Measurements from ENCODE around the gene SHISA9.

Gene SHISA9

DNA sequence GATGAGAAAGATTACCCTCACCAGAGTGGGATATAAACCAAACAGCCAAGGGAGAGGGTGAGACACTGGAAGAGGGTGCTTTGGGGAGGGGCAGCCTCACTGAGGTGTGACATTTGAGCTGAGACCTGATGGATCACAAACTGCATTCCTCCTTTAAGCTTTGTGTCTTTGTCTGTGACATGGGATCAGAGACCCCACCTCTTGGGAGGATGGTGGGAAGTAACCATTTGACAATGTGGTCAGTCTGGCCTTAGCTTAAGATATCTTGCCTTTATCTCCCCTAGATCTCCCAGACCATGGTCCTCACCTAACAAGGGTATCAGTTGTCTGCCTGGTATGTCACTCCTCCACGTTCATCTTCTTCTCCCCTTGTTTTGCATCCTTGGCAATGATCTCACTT, 163.4 kb downstream of the SHISA9 start:
- no peak for DNase-seq (ENCODE audit: low read depth in 2 of 2, low spot score in 1 of 2)

DNA sequence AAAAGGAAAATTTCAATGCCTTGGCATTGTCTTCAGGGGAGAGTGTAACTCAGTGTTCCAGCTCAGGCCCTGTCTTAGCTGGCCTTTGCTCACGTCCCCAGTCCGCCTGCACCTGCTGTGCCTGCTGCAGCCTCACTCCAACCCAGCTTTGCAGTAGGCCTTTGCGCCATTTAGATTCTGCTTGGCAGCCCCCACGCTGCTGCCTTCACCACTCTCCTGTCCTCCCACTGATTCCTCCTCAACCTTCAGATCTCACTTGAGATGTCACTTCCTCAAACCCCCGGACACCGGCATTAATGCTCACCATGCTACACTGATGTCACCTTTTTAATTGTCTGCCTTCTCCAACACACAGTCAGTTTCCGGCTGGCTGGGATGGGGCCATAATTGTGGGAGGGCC, 166.2 kb downstream of the SHISA9 start:
- DNase-seq (ENCODE audit: low read depth in 2 of 2, low spot score in 1 of 2), result no peak

DNA sequence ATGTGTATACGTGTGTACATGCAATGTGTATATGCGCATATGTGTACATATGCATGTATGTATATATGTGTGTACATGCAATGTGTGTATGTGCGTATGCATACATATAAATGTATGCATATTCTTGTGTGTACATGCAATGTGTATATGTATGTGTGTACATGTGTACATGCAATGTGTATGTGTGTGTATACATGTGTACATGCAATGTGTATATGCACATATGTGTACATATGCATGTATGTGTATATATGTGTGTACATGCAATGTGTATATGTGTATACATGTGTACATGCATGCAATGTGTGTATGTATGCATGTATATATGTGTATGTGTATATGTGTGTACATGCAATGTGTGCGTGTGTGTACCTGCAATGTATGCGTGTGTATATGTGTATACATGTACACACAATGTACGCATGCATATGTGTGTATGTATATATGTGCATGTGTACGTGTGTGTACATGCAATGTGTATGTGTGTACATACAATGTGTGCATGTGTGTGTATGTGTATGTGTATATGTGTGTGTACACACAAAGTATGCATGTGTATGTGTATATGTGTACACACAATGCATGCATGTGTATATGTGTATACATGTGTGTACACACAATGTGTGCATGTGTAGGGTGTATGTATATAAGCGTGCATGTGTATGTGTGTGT, 167.7 kb downstream of the SHISA9 start:
- DNase-seq (ENCODE audit: low read depth in 2 of 2, low spot score in 1 of 2), result no peak

DNA sequence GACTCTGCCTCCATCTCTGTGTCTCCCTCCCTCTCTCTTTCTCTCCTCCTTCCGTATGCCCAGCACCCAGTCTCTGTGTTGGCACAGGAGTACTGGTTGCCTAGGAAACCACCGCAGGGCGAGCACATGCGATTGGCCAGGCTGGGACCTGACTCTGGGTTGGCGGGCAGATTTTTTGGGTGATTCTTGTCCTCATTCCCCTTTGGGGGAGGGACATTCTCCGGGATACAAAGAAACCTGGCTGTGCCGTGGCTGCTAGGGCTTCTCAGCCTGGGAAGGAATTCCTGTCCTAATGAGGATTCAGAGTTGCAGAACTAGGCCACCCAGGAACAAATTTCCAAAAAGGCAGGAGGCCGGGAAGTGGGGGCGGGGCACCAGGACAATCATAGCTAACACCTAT, 168.9 kb downstream of the SHISA9 start:
- no peak for DNase-seq (ENCODE audit: low read depth in 2 of 2, low spot score in 1 of 2)

DNA sequence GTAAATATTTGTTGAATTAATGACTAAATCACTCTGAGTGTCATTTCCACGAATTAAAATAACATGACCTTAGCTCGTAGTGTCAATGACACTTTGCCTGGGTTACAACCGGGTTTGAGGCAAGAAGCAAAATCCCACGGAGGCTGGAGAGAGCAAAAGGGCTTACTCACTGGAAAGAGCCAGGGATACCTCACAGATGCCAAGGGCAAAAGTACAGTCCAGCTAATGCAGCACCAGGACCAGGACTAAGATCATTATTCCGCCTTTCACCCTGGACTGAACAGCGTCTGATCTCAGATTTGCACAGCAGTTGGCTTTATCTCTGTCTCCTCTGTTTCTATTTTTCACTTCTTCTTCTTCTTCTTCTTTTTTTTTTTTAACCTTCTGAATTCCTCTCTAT, 175.5 kb downstream of the SHISA9 start:
- DNase-seq (ENCODE audit: low read depth in 2 of 2, low spot score in 1 of 2), result no peak

DNA sequence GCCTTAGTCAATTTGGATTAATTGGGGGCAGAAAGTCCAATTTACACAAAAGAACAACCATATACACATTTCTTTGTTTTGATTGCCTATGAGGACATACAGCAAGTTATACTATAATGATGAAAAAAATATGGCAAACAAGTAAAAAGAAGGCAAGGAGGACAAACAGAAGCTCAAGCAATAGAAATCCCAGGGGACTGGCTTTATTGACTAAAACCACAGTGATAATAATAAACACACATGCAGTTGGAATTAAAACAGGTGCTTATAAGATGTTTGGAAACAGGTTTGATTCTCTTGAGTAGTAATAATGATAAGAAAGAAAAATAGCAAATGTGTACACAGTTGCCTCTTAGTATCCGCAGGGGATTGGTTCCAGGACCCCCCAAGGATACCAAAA, 176.4 kb downstream of the SHISA9 start:
- no peak for DNase-seq (ENCODE audit: low read depth in 2 of 2, low spot score in 1 of 2)

DNA sequence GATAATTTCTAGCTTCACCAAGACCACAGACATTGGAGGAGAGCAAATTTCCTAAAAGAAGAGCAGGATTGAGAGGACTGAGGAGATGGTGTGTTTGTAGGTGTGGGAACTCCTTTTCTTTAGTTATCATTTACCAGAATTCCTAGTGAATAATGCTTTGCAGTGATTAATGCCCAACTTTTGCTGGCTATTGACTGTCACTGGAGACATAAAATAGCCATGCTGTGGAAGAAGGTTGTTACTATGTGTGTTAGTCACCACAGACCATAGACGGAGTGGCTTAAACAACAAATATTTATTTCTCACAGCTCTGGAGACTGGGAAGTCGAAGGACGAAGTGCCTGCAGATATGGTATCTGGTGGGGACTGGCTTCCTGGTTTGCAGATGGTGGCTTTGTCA, 179.1 kb downstream of the SHISA9 start:
- DNase-seq (ENCODE audit: low read depth in 2 of 2, low spot score in 1 of 2), result no peak

DNA sequence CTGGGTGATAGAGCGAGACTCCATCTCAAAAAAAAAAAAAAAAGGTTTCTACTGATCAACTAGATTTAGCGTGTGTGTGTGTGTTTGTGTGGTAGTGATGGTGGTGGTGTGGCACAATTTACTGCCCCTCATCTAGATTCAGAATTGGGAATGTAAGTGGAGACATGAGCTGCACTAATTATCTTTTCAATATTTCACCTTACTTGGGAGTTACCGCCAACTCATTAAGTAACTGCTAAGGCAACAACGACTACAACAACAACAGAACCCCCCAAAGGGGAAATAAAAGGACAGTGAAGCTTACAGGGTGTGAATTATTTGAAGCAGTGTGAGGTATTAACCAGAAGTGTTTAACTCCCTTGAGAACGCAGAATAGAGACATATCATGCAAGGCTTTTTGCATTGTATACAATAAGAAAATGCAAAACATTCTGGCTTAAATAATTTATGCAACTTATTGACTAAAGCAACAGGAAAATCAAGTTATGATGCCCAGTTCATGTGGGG, 180.5 kb downstream of the SHISA9 start:
- DNase-seq (ENCODE audit: low read depth in 2 of 2, low spot score in 1 of 2), result no peak

DNA sequence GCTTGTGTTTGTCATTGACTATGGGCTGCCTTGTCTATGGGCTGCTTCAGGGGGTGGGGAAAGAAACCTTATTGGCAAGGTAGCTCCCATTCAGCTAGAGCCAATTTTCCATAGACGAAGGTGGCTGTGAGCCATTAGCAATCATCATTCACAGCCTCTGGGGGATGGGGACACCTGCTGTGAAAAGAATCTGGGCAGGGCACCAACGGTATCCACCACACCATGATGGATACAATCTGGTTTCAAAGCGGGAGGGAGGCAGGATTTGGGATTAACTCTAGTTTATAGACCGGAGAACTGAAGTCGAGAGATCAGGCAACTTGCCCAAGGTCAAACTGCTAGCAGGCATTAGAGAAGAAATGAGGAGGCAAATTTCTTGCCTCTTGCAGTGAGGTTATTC, 182.3 kb downstream of the SHISA9 start:
- no peak for DNase-seq (ENCODE audit: low read depth in 2 of 2, low spot score in 1 of 2)

DNA sequence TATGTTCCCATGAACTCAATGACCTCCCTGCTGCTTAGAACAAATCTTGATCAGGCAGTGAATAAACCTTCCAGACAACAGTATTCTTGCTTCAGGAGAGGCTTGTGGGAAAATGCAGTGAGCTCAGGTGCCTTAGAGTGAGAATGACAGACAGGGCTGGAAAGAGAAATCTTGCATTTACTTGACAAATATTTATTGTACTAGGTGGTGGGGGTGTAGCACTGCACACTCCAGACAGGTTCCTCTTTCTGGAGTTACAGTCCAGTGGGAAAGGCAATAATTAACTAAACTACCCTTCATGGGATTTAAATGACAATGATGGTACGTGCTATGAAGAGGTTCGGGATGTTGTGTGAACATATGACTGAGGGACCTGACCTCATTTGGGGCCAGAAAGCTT, 182.9 kb downstream of the SHISA9 start:
- no peak for DNase-seq (ENCODE audit: low read depth in 2 of 2, low spot score in 1 of 2)

DNA sequence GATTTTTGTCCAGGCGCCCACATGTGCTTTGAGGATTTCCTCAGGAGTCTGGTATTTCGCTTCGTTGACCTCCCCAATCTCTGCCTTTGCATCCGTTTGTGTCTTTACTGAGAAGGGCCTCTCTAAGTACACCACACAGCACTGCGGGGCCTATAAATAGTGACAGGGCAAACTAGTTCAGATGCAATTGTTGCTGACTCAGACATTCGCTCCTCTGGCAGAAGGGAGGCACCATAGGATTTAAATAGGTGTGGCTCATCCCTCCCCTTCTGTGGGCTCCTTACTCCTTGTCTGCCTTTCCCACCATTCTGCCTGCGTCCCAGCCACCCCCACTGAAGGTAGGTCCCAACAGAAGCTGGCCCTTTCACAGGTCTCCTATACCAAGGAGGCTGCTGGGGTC, 192.3 kb downstream of the SHISA9 start:
- DNase-seq (ENCODE audit: low read depth in 2 of 2, low spot score in 1 of 2), result no peak

DNA sequence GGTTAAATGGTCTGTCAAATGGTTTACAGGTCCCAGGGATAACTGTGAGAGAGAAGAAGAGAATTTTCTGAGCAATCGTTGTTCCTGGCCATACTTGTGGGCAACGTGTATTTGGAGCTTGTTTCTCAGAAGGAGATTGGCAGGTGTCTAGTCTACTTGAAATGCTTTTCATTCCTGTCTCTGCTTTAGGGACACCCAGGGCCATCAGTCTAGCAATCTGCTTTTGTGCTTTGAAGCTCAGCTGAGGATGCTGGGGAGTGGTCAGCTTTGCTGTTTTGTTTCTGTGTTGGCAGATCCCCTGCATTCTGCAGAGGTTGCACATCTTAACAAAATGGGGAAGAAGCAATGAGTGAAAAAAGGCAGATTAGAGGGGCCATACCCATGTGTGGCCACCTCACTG, 193.7 kb downstream of the SHISA9 start:
- no peak for DNase-seq (ENCODE audit: low read depth in 2 of 2, low spot score in 1 of 2)

DNA sequence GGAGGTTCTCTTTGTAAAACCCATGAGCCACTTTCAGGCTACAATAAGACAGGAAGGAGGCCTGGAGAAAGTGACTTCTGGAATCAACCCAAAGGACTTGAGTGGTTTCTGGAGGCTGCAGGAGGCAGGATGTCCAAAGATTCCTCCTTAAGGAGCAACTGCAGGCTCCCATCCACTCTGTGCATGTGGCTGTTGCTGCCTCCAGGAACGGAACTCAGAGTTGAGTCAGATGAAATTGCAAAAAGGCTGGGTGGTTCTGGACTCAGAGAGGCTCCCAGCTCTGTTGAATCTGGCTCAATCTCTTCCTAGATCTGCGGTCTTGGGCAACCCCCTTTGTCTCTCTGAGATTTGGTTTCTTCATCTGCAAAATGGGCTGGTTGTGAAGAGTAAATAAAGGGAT, 197.1 kb downstream of the SHISA9 start:
- DNase-seq (ENCODE audit: low read depth in 2 of 2, low spot score in 1 of 2), result no peak

DNA sequence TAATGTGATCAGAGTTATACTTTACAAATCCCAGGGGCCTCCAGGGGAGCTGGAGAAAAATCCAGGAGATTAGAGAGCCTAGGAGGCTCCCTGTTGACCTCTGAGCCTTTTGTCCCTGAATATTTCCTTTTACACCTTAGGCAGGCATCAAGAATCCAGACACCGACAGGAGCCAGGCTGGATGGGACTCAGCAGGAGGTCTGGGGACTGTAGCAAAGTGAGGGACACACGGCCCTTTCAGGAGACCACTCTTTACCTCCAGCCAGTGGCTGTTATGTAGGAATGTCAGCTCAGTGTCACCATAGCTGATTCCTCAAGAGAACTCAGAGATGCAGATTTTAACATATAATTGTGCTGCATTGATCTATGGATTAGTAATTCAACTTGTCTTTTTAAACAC, 198.4 kb downstream of the SHISA9 start:
- DNase-seq (ENCODE audit: low read depth in 2 of 2, low spot score in 1 of 2), result no peak

DNA sequence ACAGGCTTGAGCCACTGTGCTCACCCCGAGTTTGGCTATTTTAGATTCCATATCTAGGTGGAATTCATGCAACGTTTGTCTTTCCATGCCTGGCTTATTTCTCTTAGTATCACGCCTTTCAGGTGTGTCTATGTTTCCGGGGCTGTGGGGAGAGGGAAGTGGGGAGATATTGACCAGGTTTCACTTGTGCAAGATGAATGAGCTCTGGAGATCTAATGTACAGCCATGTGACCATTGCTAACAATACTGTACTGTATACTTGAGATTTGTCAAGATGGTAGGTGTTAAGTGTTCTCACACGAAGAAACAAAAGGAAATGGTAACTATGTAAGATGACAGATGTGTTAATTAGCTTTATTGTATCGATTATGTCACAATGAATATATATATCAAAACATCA, 199.6 kb downstream of the SHISA9 start:
- no peak for DNase-seq (ENCODE audit: low read depth in 2 of 2, low spot score in 1 of 2)

DNA sequence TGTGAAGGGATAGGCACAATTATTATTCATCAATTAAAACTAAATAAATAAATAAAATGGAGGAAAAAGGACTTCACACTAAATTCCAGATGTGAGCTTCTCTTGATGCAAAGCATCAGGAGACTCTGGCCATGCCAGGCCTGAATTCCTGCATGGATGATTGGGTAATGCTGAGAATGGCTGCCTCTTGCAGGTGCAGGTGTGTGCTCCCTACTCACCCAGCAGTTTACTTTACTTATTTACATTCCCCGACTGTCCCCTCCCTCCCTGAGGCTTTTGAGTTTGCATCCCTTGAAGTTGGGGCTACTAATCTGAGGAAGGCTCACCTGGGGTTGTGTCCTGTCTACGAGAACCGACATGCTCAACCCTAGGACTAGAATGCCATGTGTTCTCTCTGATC, 200.4 kb downstream of the SHISA9 start:
- no peak for DNase-seq (ENCODE audit: low read depth in 2 of 2, low spot score in 1 of 2)

DNA sequence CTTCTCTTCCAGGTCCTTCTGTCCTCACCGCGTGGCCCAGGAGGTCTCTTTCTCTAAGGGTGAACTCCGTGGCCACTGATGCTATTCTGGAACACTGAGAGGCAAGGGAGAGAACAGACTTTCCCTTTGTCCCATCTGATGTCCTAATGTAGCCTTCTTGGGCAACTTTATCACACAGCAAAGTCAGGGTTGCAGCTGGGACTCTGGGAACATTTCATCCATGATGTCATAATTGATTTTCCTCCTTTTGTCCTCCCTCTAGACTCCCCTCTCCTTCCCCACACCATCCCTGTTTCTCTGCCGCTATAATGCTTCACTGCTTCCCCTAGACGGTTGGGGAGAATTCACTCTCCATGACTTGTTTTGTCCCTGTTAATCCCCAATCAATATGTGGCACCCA, 201.0 kb downstream of the SHISA9 start:
- no peak for DNase-seq (ENCODE audit: low read depth in 2 of 2, low spot score in 1 of 2)

DNA sequence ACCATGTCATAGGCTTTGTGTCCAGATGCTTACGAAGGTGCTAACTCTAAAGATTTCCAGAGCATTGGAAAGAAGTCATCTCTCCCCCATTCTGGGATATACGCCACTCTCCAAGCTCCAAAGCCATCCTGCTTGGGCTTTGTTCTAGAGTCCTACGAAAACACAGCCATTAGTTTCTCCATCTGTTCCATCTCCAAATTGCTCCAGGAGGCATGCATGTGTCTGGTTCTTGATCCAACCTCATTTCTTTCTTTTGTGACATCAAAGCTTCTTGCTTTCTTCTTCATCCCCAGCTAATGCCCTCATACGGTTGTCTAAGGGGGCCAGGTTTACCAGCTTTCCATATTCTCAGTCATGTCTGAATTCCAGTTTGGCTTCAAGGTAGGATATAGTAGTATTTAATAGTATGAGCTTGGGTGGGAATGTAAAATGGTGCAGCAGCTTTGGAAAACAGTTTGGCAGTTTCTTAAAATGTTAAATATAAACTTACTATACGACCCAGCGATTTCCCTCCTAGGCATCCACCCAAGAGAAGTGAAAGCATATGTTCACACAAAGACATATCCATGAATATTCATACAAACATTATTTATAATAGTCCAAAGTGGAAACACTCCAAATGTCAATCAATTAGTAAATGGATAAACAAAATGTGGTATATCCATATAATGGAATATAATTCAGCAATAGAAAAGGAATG, 202.6 kb downstream of the SHISA9 start:
- DNase-seq (ENCODE audit: low read depth in 2 of 2, low spot score in 1 of 2), result no peak

DNA sequence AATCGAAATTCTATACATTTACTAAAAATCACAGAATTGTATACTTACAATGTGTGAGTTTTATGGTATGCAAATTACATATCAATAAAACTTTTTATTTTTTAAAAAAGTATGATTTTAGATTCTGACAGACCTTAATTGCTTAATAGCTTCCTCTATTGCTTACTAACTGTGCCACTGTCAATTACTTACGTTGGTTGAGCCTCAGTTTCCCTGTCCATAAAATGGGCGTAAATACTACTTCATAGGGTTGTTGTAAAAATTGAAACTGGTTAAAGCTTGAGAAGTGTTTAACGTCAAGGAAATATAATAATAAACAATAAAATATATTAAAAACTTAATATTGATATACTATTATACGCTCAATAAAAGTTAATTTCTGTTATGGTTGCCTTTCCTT, 203.4 kb downstream of the SHISA9 start:
- no peak for DNase-seq (ENCODE audit: low read depth in 2 of 2, low spot score in 1 of 2)

DNA sequence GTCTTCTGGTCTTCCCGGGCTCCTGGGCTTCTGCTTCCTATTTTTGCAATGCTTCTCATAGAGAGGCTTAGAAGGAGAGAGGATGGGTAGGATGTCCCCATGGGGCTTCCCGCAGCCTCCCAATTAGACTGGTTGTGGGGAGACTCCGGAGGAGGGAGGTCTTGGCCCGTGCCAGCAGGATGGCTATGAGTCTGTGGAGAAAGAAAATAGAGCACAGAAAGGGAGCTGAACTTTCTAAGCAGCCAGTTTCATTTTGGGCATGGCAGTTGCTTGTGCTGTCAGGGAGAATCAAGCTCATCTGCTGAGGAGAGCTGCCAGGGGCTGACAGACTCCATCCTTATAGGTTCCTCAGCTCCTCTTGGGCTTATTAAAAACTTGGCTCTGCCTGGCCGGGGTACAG, 204.0 kb downstream of the SHISA9 start:
- DNase-seq (ENCODE audit: low read depth in 2 of 2, low spot score in 1 of 2), result no peak

DNA sequence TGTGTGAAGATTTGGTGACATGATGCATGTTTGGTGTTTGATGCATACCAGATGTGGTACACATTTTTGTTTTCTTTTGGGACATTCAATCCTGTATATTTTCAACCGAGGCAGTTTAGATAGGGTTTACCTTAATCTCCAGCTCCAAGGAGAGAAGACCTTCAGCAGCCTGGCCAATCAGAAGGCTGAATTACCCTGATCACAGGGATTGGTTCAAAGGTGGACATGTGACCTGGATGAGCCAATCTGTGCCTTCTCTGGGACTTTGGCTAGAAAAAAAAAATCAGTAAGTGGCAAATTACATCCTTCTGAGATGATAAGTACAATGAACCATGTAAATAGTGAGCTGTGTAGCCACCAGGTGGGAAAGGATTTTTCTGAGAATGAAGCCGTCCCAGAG, 205.1 kb downstream of the SHISA9 start:
- no peak for DNase-seq (ENCODE audit: low read depth in 2 of 2, low spot score in 1 of 2)

DNA sequence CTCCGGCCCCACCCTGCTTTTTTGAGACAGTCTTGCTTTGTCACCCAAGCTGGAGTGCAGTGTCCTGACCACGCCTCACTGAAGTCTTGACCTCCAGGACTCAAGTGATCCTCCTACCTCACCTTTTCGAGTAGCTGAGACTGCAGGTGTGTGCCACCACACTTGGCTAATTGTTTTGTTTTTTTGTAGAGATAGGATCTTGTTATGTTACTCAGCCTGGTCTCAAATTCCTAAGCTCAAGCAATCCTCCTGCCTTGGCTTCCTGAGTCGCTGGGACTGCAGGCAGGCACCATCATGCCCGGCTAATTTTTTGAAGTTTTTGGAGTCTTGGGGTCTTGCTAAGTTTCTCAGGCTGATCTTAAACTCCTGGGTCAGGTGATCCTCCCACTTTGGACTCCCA, 206.7 kb downstream of the SHISA9 start:
- DNase-seq (ENCODE audit: low read depth in 2 of 2, low spot score in 1 of 2), result no peak

DNA sequence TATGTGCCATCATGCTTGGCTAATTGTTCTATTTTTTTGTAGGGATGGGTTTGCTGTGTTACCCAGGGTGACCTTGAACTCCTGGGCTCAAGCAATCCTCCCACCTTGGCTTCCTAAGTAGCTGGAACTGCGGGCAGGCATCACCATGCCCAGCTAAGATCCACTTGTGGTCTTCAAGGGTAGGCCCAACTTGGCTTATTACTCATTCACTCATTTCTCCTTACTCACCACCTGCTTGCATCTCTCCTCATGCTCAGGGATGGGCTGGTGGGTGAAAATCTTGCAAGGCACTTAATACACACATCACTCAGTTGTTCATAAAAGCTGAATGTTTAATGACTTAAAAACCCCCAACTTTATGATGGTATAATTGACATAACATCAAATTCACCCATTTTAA, 207.8 kb downstream of the SHISA9 start:
- no peak for DNase-seq (ENCODE audit: low read depth in 2 of 2, low spot score in 1 of 2)
